Right lobe of liver (tissue), 4 donors: ENCODE measurements around the gene CA12.

Experiments
- CTCF ChIP-seq, 4 donors: fragments of 200-600 bp in 3 of 4; fragments of 450-650 bp in 1 of 4; IDR thresholded peaks; one replicate each; pipeline versions ENCODE4 v1.5.1 to v1.8.0; 2016 to 2022; ENCODE audit warnings: antibody characterized with exemption in 4 of 4, mild to moderate bottlenecking in 2 of 4
- POLR2A ChIP-seq: fragments of 450-650 bp; IDR thresholded peaks from one replicate; pipeline ENCODE4 v1.6.1; 2017; ENCODE audit warnings: antibody characterized with exemption, mild to moderate bottlenecking
- donor health status: DM: no; HTN: no; CAD: no.
- donor health status: DM: no; HTN: no; CAD: no.
- donor health status: DM: no; HTN: yes; CAD: no.

- TF ChIP-seq CTCF (IDR thresholded peaks at IDR 0.05), result no peak
- no peak for TF ChIP-seq POLR2A
Measured at GRCh38 chr15:63425426-63425985, 43.9 kb upstream of the CA12 start.
